HepG2 (cell line): ENCODE results near the gene IFNLR1. TPM values are rescaled to one million over a fixed set of nuclear protein-coding genes. Genes with fewer than 3 reads are reported as not detected.
A peak's percentile ranks its signal among the peaks of the same experiment; 100 is the strongest.

Experiments
- ETV5 ChIP-seq: IDR thresholded peaks from 2 replicates; pipeline ENCODE4 v1.6.1; 2018; ENCODE audit warnings: missing biosample characterization, missing genetic modification reagents, inconsistent platforms, borderline replicate concordance
- FLYWCH1 ChIP-seq: sonication (generic); formaldehyde crosslinking; IDR thresholded peaks from 2 replicates; pipeline ENCODE4 v1.8.1; 2023; ENCODE audit warnings: mild to moderate bottlenecking, missing genetic modification reagents
- FOXO1 ChIP-seq: sonication (generic); formaldehyde crosslinking; IDR thresholded peaks from 2 replicates; pipeline ENCODE4 v1.4.0; 2020; ENCODE audit warnings: missing genetic modification reagents
- GZF1 ChIP-seq: sonication (generic); formaldehyde crosslinking; IDR thresholded peaks from 2 replicates; pipeline ENCODE4 v1.5.1; 2020; ENCODE audit warnings: mild to moderate bottlenecking, missing genetic modification reagents
- POLR2G ChIP-seq: fragments of 200-400 bp; formaldehyde crosslinking; IDR thresholded peaks from 2 replicates; pipeline ENCODE4 v1.6.1; 2018; ENCODE audit warnings: mild to moderate bottlenecking, low read depth, low read length, moderate library complexity
- SPEN ChIP-seq: sonication (generic); formaldehyde crosslinking; IDR thresholded peaks from 2 replicates; pipeline ENCODE4 v1.5.1; 2020; ENCODE audit warnings: low read depth, mild to moderate bottlenecking, missing genetic modification reagents
- ZIK1 ChIP-seq: sonication (generic); formaldehyde crosslinking; IDR thresholded peaks from 2 replicates; pipeline ENCODE4 v1.5.0; 2020; ENCODE audit warnings: mild to moderate bottlenecking, low read depth, missing genetic modification reagents, borderline replicate concordance
- ZNF562 ChIP-seq: sonication (generic); formaldehyde crosslinking; IDR thresholded peaks from 2 replicates; pipeline ENCODE4 v1.8.0; 2022; ENCODE audit warnings: missing genetic modification reagents, borderline replicate concordance
- ZNF781 ChIP-seq: sonication (generic); formaldehyde crosslinking; IDR thresholded peaks from 2 replicates; pipeline ENCODE4 v1.5.1; 2020; ENCODE audit warnings: borderline replicate concordance, mild to moderate bottlenecking, missing genetic modification reagents; ENCODE audit errors: not compliant biosample characterization
- polyA plus RNA-seq, 8 experiments: library from polyadenylated mRNA; depleted of rRNA in 3 of 8; stranded (reverse) in 7 of 8; unstranded in 1 of 8; fragments of >200 nt; fragmentation: Illumina TruSeq in 4 of 8; extraction: Trizol in 4 of 8; gene quantifications; 2 replicates each; pipeline versions ENCODE4 v1.2.1 to v1.2.3, GENCODE V29; 2011 to 2016; ENCODE audit warnings: low read depth in 4 of 8, missing spikeins in 1 of 8, mixed read lengths in 1 of 8; ENCODE audit not compliant: insufficient read depth in 1 of 8
- total RNA-seq, 5 experiments: library from RNA; depleted of rRNA; stranded (reverse); fragments of >200 nt; fragmentation: Illumina TruSeq; extraction: Trizol; gene quantifications; 2 replicates each; pipeline ENCODE4 v1.2.3, GENCODE V29; 2016; ENCODE audit warnings: low read depth in 1 of 5
- TF ChIP-seq, protein P1 (sequence below): sonication (generic); formaldehyde crosslinking; IDR thresholded peaks from 2 replicates; pipeline ENCODE4 v1.5.0; 2020; ENCODE audit warnings: mild to moderate bottlenecking, missing genetic modification reagents, borderline replicate concordance
- TF ChIP-seq, protein P2 (sequence below): IDR thresholded peaks from 2 replicates; pipeline ENCODE4 v1.6.1; 2016; ENCODE audit warnings: low read depth, missing genetic modification reagents, missing compliant biosample characterization
- TF ChIP-seq, protein P3 (sequence below): sonication (generic); formaldehyde crosslinking; IDR thresholded peaks from 2 replicates; pipeline ENCODE4 v1.4.0; 2020; ENCODE audit warnings: missing genetic modification reagents

IFNLR1 gene
- total and polyA plus RNA-seq, 2 of the 13 experiments (the other 11 are each of a cell fraction or from before 2014, with no cell fraction given): 3.8 to 8.5 TPM

DNA sequence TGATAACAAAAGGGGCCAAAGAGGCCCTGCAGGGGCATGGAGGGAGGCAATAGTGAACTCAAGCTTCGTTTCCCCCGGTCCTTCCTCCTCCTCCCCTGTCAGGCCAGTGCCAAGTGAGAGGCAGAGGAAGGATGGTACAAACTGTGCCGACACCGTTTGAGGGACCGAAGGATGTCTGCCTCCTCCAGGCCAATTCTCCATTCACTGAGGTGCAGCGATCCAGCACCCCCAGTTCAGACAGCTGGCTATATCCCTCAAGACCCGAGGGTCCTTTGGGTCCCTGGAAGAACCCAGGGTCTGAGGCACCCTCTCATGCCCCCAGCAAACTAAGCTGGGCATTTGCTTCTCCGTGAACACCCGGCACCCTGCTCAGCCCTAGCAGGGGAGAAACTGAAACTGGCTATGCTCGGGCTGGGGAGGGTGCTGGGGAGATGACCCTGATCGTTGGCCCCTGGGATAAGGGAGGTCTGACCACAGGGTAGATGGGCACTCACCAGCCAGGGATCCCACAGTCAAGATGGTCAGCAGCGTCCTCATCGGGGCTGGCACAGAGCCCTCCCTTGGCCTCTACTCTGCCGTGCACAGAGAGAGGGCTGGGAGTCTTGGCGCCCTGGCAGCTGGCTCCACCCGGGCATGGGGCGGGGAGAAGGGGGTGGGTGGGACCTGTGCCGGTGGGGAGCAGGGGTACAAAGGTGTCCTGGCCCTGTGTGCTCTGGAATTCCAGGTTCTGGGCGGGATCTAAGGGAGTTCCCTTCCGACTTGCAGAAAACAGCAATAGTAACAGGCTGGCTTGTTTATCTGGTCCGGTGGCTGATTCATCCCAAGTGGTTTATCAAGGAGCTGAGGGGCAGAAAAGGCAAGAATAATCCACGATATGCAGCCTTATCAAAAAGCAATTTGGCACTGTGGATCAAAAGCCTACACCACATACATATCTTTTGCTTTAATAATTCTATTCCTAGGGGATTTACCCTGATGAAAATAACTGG lies 44.2 kb downstream of the IFNLR1 start, which contains the start of gene IL22RA1 (continued):
- TF ChIP-seq, protein P1, sequence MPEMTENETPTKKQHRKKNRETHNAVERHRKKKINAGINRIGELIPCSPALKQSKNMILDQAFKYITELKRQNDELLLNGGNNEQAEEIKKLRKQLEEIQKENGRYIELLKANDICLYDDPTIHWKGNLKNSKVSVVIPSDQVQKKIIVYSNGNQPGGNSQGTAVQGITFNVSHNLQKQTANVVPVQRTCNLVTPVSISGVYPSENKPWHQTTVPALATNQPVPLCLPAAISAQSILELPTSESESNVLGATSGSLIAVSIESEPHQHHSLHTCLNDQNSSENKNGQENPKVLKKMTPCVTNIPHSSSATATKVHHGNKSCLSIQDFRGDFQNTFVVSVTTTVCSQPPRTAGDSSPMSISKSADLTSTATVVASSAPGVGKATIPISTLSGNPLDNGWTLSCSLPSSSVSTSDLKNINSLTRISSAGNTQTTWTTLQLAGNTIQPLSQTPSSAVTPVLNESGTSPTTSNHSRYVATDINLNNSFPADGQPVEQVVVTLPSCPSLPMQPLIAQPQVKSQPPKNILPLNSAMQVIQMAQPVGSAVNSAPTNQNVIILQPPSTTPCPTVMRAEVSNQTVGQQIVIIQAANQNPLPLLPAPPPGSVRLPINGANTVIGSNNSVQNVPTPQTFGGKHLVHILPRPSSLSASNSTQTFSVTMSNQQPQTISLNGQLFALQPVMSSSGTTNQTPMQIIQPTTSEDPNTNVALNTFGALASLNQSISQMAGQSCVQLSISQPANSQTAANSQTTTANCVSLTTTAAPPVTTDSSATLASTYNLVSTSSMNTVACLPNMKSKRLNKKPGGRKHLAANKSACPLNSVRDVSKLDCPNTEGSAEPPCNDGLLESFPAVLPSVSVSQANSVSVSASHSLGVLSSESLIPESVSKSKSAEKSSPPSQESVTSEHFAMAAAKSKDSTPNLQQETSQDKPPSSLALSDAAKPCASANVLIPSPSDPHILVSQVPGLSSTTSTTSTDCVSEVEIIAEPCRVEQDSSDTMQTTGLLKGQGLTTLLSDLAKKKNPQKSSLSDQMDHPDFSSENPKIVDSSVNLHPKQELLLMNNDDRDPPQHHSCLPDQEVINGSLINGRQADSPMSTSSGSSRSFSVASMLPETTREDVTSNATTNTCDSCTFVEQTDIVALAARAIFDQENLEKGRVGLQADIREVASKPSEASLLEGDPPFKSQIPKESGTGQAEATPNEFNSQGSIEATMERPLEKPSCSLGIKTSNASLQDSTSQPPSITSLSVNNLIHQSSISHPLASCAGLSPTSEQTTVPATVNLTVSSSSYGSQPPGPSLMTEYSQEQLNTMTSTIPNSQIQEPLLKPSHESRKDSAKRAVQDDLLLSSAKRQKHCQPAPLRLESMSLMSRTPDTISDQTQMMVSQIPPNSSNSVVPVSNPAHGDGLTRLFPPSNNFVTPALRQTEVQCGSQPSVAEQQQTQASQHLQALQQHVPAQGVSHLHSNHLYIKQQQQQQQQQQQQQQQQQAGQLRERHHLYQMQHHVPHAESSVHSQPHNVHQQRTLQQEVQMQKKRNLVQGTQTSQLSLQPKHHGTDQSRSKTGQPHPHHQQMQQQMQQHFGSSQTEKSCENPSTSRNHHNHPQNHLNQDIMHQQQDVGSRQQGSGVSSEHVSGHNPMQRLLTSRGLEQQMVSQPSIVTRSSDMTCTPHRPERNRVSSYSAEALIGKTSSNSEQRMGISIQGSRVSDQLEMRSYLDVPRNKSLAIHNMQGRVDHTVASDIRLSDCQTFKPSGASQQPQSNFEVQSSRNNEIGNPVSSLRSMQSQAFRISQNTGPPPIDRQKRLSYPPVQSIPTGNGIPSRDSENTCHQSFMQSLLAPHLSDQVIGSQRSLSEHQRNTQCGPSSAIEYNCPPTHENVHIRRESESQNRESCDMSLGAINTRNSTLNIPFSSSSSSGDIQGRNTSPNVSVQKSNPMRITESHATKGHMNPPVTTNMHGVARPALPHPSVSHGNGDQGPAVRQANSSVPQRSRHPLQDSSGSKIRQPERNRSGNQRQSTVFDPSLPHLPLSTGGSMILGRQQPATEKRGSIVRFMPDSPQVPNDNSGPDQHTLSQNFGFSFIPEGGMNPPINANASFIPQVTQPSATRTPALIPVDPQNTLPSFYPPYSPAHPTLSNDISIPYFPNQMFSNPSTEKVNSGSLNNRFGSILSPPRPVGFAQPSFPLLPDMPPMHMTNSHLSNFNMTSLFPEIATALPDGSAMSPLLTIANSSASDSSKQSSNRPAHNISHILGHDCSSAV (CRISPR knock-in tag): no peak
- TF ChIP-seq ZNF562 (CRISPR knock-in tag) (no peak), ETV5 (peak; percentile 12; the same call in 1 of the 2 replicates), POLR2G (0 out of 2 replicates have a peak, but pooled peaks have one; percentile 29), SPEN (CRISPR knock-in tag) (0 out of 2 replicates have a peak, but pooled peaks have one; percentile 36), ZIK1 (CRISPR knock-in tag) (no peak), FLYWCH1 (CRISPR knock-in tag) (no peak), FOXO1 (0 out of 2 replicates have a peak, but pooled peaks have one; percentile 11), ZNF781 (CRISPR knock-in tag) (peak; percentile 44), GZF1 (CRISPR knock-in tag) (no peak)
- TF ChIP-seq, protein P2, sequence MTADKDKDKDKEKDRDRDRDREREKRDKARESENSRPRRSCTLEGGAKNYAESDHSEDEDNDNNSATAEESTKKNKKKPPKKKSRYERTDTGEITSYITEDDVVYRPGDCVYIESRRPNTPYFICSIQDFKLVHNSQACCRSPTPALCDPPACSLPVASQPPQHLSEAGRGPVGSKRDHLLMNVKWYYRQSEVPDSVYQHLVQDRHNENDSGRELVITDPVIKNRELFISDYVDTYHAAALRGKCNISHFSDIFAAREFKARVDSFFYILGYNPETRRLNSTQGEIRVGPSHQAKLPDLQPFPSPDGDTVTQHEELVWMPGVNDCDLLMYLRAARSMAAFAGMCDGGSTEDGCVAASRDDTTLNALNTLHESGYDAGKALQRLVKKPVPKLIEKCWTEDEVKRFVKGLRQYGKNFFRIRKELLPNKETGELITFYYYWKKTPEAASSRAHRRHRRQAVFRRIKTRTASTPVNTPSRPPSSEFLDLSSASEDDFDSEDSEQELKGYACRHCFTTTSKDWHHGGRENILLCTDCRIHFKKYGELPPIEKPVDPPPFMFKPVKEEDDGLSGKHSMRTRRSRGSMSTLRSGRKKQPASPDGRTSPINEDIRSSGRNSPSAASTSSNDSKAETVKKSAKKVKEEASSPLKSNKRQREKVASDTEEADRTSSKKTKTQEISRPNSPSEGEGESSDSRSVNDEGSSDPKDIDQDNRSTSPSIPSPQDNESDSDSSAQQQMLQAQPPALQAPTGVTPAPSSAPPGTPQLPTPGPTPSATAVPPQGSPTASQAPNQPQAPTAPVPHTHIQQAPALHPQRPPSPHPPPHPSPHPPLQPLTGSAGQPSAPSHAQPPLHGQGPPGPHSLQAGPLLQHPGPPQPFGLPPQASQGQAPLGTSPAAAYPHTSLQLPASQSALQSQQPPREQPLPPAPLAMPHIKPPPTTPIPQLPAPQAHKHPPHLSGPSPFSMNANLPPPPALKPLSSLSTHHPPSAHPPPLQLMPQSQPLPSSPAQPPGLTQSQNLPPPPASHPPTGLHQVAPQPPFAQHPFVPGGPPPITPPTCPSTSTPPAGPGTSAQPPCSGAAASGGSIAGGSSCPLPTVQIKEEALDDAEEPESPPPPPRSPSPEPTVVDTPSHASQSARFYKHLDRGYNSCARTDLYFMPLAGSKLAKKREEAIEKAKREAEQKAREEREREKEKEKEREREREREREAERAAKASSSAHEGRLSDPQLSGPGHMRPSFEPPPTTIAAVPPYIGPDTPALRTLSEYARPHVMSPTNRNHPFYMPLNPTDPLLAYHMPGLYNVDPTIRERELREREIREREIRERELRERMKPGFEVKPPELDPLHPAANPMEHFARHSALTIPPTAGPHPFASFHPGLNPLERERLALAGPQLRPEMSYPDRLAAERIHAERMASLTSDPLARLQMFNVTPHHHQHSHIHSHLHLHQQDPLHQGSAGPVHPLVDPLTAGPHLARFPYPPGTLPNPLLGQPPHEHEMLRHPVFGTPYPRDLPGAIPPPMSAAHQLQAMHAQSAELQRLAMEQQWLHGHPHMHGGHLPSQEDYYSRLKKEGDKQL (CRISPR knock-in tag): no peak
- TF ChIP-seq, protein P3, sequence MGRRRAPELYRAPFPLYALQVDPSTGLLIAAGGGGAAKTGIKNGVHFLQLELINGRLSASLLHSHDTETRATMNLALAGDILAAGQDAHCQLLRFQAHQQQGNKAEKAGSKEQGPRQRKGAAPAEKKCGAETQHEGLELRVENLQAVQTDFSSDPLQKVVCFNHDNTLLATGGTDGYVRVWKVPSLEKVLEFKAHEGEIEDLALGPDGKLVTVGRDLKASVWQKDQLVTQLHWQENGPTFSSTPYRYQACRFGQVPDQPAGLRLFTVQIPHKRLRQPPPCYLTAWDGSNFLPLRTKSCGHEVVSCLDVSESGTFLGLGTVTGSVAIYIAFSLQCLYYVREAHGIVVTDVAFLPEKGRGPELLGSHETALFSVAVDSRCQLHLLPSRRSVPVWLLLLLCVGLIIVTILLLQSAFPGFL: no peak
